Activated CD4-positive, CD25-positive, alpha-beta regulatory T cell treated with anti-CD3 and anti-CD28 coated beads, Interleukin-2, amount 50 U/mL, for 16 hours (primary cell): ENCODE results near the gene ATP8A2.
"Not testable (repeated sequence)": the region's sequence is repeated elsewhere in the genome, so short reads cannot be mapped to it uniquely, and the experiment has no call there.

ENCODE experiments used
- DNase-seq: peaks from one replicate; pipeline ENCODE4 v3.0.0-alpha.2; 2020; ENCODE audit warnings: low read depth, low spot score

The ATP8A2 gene

DNA sequence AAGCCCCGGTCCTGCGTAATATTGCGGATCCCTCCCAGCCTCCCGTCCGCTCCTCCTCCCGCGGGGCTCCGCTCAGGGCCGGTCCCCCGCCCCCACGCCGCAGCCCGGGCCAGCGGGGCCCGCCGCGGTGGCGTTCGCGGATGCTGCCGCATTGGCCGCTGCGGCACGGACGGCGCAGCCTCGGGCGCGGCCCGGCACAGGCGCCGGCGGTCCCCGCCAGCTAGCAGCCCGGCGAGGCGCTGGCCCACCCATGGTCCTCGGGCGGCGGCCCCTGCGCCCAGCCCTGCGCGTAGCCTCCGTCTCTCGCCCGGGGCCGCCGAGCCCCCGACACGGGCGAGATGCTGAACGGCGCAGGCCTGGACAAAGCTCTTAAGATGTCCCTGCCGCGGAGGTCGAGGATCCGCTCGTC is at the start of gene ATP8A2:
ATP8A2 (plus strand) TSS at position 100 of the 409 bp plus-strand sequence; CDS start at position 339, 239 bp downstream.
- no peak for DNase-seq

DNA sequence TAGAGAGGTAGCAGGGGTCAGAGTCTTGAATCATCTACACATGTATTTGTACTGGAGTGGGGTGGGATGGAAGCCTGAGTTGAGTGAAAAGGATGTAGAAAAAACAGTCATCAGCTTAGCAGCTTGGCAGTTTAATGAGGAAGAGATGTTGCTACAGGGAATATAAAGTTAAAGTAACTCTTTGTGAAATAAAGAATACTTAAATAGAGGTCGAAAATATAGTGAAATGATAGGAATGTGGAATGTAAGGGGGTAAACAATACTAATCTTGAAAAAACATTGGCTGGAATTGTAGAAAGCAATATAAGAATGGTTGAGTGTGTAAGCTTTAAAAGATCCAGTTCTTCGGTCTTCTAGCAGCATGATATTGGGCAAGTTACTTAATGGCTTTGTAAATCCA is 47.7 kb upstream of the ATP8A2 start:
- no peak for DNase-seq

DNA sequence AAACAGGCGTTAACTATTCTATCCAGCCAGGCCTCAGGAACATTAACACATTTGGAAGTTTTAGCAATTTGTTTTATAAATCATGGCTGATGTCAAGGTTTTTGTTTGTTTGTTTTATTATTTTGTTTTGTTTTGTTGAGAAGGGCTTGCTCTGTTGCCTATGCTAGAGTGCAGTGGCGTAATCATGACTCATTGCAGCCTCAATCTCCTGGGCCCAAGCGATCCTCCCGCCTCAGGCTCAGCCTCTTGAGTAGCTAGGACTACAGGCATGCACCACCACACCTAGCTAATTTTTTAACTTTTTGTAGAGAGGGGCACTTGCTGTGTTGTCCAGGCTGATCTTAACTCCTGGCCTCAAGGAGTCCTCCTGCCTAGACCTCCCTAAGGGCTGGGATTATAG is 42.1 kb upstream of the ATP8A2 start:
- no peak for DNase-seq

DNA sequence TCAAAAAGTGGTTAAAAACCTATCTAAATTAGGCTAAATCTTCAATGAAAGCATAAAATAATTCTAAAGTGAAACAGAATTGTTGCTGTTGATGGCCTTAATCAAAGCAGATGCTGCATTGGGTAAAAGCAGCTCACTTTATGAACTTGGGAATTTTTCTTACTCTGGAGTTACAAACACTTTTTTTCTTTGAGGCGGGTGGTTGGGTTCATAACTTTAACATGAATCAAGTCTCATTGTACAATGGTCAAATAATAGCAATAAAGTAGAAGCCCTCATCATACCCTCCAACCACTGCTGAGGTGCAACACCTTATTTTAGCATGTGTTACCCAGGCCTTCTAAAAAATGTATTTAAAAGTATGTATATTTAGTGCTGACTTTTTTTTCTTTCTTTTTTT is 41.2 kb upstream of the ATP8A2 start:
- no peak for DNase-seq

DNA sequence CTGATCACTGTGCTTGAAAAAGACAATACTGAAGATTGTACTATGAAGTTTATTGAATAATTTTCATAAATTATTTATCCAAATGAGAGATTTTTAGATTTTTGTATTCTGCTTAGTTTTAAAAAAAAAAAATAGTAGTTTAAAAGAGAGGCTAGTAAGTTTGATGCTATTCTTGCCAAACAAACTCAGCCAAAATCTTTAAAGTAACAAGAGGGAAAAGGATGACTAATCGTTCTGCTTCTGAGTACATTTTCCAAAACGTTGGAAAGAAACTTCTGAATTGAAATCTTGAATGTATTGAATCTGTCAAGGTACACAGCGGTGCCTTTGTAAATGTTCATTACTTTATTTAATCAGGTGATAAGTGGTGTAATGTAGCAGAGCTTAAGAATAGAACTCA is 35.9 kb upstream of the ATP8A2 start:
- DNase-seq = no peak

DNA sequence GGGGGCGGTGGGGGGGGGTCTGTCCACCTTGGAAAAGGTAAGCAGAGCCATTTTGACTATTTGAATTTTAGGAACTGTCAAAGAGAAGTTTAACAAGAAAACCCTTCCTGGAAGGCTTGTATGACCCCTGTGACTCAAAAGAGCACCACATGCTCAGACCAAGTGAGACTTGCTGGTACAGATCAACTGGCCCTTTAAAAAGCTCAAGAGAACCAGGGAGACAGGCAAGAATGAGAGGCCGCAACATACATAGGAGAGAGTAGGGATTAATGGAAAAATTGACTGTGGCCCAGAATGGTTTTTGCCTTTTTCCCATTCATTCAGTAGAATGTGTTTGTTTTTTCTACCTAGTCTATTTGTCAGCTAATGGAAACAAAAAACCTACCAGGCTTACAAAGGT is 26.2 kb upstream of the ATP8A2 start:
- DNase-seq = no peak

DNA sequence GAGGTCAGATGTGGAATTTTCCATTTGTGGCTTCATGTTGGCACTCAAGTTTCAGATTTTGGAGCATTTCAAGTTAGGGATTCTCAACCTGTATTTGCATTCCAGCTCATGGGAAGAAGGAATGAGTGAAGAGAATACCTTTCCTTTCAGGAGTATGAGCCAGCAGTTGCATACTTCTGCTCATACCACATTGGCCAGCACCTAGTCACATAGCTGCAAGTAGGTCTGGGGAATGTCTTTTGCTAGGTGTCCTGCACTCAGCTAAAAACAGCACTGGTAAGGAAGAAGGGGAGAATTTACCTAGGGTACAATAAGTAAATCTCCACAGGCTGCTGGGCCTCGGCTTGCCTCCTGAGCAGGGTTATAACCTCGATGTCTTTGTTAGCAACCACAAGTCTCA is 24.6 kb upstream of the ATP8A2 start:
- DNase-seq = no peak

DNA sequence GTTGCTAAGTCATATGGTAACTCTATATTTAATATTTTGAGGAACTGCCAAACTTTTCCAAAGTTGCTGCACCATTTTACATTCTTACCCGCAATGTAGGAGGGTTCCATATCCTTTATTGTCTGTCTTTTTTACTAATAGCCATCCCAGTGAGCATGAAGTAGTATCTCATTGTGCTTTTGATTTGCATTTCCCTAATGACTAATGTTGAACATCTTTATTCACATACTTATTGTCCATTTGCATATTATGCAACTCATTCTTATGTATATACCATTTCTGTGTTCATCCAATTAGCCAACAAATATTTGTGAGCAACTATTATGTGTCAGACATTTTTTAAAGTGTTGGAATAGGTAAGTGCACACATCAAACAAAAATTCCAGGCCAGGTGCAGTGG is 20.4 kb upstream of the ATP8A2 start:
- no peak for DNase-seq

DNA sequence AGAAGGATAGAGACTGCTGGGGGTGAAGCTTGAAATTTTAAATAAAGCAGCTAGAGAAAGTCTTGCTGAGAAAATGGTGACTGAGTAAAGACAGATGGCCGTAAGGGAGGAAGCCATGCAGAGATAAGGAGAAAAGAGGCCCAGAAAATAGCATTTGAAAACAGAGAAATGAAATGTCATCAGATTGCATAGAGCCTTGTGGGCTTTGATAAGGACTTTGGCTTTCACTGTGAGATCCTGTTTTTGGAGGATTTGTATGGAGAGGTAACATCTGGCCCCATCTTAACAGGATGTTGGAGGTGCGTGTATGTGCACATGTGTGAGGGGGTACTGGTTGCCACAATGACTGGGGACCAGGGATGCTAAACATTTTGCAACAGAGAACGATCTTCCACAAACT is 19.5 kb upstream of the ATP8A2 start:
- no peak for DNase-seq

DNA sequence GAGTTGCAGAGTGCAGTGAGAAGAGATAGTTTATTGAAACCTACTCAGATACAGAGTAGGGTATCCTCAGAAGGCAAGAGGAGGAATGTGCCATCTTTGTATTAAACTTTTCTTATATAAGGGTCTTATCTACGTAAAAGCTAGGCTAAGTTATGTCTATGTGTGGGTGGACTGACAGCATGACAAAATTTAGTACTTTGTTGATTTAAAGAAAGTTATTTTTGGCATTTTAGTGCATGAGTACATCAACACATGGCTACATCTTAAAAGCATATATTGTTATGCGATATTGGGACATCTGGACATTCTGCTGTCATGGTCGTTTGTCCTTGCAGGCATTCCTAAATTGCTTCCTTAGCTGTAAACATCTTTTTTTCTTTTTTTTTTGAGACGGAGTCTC is 19.0 kb upstream of the ATP8A2 start:
- no peak for DNase-seq

DNA sequence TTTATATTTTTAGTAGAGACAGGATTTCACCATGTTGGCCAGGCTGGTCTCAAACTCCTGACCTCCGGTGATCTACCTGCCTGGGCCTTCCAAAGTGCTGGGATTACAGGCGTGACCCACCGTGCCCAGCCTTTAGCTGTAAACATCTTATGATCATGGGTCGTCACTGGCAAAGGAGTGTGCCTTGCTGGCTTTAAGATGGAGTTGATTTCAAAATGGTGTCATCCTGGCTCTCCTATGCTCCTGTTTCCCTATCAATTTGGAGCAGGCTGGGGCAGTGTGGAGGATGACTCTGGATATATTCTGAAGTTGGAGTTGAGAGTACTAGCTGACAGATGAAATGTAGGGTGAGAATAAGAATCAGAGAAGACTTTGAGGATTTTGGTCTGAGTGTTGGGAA is 18.4 kb upstream of the ATP8A2 start:
- no peak for DNase-seq

DNA sequence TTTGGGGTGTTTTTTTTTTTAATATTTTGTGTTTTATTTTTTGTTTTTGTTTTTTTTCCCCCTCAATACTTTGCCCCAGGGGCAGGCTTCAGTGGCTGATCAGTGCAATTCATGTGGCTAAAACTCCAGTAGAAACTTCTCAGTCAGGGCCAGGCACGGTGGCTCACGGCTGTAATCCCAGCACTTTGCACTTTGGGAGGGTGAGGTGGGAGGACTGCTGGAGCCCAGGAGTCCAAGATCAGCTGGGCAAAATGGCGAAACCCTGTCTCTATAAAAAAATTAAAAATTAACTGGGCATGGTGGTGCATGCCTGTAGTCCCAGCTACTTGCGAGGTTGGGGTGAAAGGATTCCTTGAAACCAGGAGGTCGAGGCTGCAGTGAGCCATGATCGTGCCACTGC is 17.4 kb upstream of the ATP8A2 start:
- DNase-seq = no peak

DNA sequence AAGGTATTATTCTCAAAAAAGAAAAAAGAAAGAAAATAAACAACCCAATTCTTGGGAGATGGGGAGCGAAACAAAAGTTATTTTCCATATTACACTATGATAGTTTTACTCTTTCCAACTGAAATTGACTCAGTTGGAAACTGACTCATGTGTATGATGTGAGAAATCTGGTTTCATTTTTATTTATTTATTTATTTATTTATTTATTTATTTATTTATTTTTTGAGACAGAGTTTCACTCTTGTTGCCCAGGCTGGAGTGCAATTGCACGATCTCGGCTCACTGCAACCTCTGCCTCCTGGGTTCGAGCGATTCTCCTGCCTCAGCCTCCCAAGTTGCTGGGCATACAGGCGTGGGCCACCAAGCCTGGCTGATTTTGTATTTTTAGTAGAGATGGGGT is 11.3 kb upstream of the ATP8A2 start:
- DNase-seq = not testable (repeated sequence)

DNA sequence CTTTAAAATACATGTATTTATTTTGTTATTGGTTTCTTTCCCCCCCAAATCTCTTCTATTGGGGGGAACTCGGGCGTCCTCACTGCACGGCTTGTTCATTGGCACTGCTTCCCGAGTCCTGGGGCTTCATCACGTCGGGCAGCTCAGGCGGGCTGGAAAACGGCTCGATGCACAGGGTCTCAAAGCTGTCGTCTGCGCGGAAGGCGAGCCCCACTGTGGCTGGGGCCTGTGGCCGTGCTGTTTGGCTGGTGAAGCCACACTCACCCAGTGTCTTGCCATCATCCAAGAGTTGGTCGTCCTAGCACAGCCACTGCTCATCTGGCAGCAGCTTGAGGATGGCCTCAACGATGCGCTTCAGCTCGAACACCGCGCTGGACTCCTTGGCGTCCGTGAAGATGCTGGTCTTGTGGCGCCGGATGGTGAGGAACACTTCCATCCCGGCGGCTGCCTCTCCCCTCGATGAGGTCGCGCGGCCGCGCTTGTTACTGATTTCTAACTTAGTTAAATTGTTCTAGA is 6.0 kb upstream of the ATP8A2 start:
- DNase-seq = no peak

DNA sequence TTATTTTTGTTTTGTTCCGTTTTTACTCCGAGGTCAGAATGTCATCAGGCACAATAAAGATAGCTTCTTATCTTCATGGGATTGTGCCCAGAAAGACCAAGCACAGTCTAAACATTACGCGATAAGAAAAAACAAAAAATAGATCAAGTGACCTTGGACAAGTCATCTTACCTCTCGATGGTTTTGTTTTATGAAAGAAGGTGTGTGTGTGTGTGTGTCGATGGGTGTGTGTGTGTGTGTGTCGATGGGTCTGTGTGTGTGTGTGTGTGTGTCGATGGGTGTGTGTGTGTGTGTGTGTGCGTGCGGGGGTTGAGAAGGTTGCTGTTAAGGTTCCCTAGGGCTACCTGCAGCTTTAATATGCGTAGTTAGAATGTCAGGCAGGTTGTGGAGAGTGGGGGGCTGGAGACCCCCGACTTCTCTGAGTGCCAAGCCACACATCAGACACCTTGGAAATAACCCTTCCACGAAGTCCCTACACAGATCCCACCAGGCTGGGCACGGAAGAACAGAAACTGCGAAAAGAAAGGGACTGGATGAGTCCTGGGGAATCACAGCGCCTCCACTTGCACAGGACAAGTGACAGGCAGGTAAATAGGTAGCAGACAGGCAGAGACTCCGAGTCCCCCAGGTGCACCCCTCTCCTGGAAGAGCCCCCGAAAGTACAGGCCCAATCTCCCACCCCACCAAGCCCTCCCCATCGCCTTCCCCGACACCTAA is 458 bp upstream of the ATP8A2 start:
- no peak for DNase-seq

DNA sequence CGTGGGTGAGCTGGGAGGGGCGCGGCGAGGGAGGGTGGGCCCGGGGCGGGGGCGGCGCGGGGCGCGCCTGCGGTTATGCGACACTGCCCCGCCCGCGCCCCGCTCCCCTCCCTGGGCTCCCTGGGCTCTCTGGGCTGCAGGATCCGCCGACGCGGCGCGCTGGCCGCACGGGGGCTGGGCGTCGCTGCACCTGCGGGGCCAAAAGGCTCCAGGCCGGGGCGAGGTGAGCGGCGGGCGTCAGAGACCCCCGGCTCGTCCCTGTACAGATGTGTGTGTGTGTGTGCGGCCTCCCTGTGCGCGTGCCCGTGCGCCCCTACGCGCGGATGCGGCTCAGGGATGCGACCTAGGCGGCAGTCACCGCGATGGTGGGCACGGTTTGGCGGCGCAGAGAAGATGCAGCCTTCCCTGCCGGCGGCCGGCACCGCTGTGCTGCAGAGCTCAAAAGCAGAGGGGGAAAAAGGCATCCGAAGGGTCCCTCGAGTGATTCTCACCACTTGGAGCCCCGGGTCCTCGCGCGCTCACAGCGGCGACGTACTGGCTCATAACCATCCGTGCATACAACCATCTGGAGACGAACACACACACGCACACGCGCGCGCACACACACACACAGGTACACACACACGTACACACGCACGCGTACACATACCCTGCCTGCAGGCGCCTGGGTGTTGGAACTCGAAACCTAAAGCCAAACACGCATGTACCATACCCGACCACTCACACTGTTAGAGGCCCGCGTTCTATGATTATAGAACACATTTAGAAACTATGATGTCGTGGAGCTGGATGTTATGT is 709 bp downstream of the ATP8A2 start:
- DNase-seq = no peak

DNA sequence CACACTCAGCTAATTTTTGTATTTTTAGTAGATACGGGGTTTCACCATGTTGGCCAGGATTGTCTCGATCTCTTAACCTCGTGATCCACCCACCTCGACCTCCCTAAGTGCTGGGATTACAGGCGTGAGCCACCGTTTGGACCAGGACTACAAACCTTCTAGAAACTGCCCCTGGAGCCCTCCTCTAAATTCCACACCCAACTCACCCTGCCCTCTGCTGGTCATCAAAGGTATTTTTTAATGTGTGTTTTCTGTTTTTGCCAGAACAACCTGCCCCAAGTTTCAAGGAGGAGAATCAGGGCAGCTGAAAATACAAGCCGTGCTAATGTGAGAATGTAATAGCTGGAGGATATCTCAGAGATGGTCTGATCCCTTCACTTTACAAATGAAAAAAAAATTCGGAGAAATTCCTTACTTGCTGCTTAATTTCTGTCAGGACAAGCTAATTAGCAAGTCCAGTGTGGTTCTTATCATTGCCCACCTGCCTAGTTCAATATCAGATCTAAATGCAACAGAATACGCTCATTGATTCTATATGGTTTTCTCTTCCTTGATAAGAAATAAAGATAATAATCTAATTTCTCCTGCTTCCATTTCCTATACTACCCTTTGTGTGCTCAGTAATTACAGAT is 4.1 kb downstream of the ATP8A2 start:
- DNase-seq = peak; percentile 2

DNA sequence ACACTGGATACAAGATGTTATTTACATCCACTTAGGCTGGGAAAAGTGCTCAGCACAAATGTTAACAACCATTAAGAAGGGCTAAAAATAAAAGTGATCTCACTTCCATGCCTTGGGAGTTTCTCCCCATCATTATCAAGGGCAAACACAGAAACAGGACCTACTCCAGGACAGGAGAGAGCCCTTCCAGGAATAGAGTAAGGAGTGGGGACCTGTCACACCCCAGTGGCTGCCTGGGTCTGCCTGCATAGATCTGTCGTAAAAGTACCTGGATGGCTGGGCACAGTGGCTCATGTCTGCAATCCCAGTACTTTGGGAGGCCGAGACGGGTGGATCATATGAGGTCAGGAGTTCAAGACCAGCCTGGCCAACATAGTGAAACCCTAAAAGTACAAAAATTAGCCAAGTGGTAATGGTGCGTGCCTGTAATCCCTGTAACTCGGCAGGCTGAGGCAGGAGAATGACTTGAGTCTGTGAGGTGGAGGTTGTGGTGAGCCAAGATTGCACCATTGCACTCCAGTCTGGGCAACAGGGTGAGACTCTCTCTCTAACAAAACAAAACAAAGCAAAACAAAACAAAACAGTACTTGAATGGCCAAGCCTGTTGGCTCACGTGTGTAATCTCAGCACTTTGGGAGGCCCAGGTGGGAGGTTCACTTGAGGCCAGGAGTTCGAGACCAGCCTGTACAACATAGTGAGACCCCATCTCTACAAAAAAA is 5.6 kb downstream of the ATP8A2 start:
- DNase-seq = no peak

DNA sequence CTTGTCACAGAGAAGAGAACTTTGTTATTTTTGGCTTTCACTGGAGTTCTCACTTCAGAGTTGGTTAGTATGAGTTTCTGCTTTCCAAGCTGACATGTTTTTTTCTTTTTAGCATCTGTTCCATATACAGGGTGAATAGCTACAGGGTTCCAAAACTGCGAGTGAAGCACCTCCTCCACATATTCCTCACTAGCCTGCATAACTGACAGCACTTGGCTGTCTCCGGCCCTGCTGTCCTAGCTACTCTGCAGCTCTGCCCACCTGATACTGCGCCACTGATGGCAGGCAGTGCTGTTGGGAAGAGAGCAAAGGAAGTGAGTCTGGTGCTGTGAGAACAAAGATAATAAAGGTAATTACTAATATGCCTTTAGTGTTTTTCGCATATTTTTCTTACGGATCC is 6.8 kb downstream of the ATP8A2 start:
- no peak for DNase-seq

DNA sequence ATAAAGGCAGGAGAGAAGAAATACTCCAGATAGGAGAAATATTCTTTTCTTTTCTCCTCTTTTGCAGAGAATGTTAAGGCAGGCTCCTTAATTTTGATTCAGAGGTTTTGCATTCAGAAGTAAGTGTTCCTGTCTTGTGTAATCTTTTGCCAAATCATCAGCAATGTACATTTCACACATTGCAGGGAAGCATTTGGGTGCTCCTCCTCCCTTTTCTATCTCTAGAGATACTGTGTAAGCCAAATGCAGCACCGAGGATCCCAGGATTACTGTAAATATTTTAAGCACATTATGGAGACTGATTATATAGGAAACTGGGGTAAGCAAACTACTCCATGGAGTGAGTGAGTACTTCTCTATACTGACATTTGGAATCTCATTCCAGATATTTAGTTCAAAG is 7.2 kb downstream of the ATP8A2 start:
- DNase-seq = no peak

DNA sequence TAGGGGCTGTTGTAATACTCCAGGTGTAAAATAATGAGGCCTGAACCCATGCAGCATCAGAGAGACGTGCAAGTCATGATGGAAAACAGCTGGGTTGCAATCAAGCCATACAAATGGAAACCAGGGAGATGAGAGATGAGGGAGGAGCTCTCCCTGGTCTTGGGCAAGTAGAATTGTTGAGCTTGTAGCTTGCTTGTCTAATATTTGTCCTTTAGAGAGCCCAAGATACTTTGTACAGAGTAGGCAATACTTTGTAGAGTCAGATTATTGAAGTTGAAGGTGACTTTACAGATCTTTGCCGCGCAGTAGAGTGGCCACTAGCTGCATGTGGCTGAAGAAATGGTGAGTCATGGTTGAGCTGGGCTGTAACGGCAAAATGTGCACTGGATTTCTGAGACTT is 8.3 kb downstream of the ATP8A2 start:
- DNase-seq = no peak

DNA sequence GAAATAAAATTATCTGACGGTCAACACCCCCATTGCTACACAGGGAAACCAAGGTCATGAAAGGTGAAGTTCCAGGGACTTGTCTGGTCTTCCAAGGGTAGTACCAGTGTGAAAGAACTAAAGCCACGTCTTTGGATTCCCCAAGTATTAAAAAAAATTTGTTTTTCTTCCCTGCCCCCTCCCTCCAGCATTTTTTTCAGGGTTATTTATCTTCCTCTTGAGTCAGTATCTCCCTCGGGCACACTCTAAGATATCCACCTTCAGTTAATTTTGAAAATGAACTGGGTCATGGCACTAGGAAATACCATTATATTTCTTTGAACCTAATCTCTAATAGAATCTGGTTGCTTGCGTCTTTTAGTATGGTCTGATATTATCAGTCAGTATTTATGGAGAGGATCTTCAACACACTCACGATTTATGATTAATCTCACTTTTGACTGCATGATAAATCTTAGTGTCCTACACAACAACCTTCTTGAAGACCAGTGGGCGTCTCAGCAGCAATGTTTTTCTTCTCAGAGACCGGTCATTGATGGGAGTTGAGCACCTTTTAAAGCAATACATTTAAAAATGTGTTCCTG is 9.1 kb downstream of the ATP8A2 start:
- DNase-seq = no peak
